DMS153 treated with DMSO at 0.1 percent for 48 hours (cell line): ENCODE results near the gene MRO.
"Not testable (repeated sequence)": the region's sequence is repeated elsewhere in the genome, so short reads cannot be mapped to it uniquely, and the experiment has no call there.

Experiments used
- DNase-seq: peaks from one replicate; lab custom pipeline; 2025; ENCODE audit not compliant: unreplicated experiment; lab: John Stamatoyannopoulos, UW

The MRO gene

DNA sequence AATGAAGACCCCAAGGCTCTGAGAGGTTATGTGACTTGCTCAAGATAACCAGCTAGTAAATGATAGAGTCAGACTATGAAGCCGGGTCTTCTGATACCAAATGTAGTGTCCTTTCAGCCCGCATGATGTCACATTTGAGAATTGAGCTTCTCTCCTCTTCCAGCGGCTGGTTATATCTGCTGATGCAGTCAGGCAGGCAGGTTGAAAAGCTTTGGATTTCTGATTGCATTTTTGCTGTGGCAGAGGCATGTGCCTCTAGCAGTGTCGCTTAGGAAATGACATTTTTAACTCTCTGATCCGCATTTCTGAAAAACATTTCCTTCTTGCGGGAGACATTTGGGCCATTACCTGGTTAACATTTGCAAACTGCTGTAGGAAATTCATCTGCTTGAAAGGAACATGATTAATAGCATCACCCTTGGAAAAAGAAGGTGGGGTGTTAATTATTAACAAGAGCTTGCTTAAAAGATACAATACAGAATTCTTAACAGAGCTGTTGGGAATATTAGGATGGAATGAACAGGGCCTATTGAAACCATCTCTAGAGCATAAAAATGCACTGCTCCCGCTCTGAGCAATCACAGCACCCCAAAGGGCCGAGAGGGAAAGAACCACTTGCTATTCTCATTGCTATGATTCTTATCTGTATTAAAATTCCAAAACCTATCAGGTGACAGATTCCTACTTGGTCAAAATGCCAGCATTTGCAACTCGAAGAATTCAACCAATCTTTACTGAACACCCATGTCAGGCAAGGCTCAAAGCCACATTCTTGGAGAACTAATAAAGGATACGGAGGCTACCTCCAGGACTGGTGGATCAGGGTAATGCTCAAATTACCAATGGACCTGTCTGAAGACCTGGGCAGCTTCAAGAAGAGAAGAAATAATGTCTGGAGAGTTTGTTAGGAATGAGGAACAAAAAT, 25.9 kb downstream of the MRO start:
- DNase-seq: no peak

DNA sequence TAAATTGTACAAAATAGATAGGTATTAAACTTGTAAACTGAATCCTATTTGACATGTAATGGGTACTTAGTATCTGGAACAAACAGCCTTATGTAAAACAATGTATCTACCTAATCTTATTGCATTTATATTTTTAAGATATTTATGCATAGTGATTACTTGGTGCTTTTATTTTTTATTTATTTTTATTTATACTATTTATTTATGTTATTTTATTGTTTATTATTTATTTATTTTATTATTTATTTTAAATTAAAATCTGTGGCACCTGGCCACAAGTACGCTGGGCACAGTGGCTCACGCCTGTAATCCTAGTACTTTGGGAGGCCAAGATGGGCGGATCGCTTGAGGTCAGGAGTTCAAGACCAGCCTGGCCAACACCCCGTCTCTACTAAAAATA, 26.9 kb downstream of the MRO start:
- DNase-seq: no peak

DNA sequence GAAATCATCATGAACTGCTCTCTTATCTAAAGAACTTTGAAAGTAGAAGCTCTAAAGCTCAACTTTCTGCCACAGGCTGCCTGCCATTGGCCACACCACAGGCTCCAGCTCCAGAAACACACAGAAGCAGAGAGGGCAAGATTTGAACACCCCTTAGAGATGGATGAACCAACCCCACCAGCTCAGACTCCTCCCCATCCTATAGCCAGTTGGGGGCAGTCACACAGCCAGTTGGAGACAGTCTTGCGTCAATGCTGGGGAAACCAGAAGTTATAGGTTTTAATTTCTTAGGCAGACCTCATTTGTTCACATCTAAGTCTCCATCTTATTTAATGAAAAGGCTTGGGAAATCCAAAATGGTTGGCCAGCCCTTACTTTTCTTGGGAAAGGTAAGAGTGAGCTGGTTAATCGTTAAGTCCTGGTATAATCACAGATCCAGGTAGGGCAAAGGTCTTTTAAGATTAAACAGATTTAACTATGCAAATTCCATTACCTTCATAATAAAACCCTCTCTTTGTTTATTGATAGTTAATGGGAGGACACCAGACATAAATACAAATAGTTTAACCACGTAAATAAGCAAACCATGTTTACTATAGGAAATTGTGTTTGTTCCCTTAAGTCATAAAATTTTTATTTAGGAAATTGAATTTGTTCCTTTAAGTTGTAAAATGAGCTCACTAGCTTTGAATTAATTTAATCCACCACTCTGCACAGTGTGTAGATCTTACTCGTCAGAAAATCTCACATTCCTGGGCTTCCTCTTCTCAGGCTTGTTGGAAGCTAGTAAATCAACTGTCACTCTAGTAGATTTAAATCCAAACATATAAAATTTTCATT, 28.0 kb downstream of the MRO start:
- DNase-seq: no peak

GRCh38 chr18:50790948-50791347, 28.9 kb downstream of the MRO start:
- no peak for DNase-seq

DNA sequence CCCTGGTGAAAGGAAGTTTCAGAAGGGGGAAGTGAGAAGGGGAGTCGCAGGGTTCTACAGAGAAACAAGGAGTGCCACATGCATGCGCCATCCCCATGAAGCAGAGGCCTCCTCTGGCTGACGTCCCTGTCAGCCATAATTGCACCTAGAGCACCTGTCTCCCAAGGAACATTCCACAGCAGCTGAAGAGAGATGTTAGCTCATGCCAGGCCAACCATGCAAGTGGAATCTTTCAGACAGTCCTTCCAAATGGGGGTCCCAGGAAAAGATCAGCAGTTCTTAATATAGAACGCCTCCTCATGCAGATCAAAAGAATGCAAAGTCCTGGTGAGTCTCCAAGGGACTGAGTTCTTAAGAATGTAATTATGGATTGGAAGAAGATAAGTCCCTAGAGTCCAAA, 29.6 kb downstream of the MRO start:
- DNase-seq: no peak

- DNase-seq: no peak
Measured at GRCh38 chr18:50788284-50788683, 31.5 kb downstream of the MRO start.

DNA sequence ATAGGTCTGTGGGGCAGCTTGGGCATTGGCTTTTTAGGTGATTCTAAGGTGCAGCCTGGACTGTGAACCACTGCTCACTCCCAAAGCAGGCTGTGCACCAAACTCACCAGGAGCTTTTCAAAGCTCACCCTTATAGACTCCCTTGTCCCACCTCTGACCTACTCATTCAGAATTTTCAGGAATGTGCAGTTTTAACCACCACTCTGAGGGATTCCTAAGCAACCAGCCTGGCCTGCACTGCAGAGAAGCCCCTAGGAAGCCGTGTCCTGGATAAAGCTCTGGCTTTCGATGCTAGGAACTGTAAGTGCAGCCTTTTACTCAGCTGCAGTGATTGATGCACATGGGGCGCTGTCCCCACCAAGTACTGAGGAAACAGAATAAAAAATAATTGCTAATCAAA, 33.0 kb downstream of the MRO start:
- no peak for DNase-seq

- no peak for DNase-seq
Measured at GRCh38 chr18:50783553-50783952, 36.3 kb downstream of the MRO start.

GRCh38 chr18:50779021-50779420, 40.8 kb downstream of the MRO start:
- not testable (repeated sequence) for DNase-seq

DNA sequence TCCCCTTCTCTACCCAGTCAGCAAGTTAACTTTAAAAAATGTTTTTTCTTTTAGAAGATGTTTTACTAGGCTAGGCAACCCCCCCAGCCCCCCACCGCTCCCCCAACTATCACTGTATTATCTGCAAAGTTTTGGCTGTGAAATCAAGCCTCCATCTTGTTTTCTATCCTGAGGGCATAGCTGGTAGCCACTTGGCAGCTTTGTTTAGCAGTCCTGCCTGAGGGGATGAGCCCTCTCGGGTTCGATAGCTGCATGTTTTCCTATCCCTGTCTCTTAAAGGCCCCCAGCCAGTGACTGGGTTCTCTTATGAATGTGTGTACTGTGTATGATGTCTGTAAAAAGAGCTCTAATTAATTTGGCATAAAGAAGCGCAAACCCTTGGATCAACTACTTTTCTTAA, 43.4 kb downstream of the MRO start:
- DNase-seq: no peak

DNA sequence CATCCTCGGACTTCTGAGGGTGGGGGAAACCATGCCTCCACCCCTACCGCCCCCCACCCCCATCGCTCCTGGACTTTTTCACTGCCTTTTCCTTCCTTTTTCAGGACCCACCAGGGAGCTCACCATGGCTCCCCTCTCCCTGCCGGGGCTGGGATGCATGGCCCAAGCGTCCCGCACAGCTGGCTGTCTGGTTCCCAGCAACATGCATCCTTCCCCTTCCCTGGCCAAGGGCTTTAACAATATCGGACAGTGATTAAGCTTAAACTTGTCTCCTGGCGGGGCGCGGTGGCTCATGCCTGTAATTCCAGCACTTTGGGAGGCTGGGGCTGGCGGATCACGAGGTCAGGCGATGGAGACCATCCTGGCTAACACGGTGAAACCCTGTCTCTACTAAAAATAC, 44.1 kb downstream of the MRO start:
- DNase-seq: no peak

- no peak for DNase-seq
Measured at GRCh38 chr18:50775207-50775606, 44.6 kb downstream of the MRO start.

- DNase-seq: no peak
Measured at GRCh38 chr18:50769463-50769862, 50.4 kb downstream of the MRO start.

GRCh38 chr18:50757358-50757757, 62.5 kb downstream of the MRO start:
- no peak for DNase-seq

DNA sequence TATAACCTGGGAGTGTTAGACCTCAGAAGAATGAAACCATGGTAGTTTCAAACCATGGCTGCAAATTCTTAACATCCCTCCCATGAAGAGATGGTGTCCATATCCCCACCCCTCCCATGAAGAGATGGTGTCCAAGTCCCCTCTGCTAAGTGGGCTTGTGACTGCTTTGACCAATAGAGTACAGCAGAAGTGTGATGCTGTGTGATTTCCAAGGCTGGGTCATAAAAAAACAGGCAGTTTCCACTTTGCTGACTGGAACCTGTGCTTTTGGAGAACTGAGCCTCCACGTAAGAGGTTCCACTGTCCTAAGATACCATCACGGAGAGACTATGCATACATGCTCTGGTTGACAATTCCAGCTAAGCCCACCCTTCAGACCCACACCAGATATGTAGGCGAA, 65.5 kb downstream of the MRO start:
- no peak for DNase-seq

- DNase-seq: no peak
Measured at GRCh38 chr18:50753311-50753710, 66.5 kb downstream of the MRO start.

GRCh38 chr18:50751947-50752346, 67.9 kb downstream of the MRO start:
- DNase-seq: no peak

DNA sequence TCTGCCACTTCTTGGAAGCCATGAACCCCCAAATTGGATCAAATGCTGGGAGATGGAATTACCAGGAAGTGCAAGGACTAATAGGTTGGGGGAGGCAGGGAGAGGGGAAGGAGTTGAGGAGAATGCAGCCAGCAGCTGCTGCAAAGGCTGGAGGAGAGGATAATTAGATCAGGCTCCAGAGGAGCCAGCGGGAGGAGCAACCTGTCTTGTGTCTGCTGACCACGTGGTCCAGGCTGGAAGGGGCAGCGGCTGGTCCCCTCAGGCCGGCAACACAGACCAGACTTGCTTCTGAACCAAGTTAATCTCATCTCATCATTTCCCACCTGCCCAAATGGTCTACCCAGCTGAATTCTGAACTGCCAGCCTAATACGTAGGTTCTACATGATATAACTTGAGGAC, 68.3 kb downstream of the MRO start:
- no peak for DNase-seq

- DNase-seq: no peak
Measured at GRCh38 chr18:50750546-50750945, 69.3 kb downstream of the MRO start.

GRCh38 chr18:50749945-50750344, 69.9 kb downstream of the MRO start:
- no peak for DNase-seq

DNA sequence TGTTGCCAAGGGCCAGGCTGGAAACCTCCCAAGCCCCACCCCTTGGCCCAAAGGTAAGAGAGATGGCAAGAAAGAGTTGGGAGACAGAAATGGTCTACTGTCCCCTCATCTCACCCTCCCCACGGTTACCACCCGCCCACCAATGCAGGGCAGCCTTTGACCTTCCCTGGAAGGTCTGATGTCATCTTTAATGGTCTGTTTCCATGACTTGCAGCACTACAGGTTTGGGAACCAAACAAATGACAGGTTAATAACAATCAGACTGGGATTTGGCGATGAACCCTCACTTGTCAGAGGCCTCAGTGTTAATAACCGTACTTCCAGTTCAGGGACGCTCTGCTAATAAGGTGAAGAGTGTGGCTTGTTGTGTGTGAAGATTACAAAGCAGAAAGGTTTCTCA, 70.4 kb downstream of the MRO start:
- DNase-seq: no peak
